ENCODE results near the gene LYST.
"Not testable (repeated sequence)": the region's sequence is repeated elsewhere in the genome, so short reads cannot be mapped to it uniquely, and the experiment has no call there.

DNA sequence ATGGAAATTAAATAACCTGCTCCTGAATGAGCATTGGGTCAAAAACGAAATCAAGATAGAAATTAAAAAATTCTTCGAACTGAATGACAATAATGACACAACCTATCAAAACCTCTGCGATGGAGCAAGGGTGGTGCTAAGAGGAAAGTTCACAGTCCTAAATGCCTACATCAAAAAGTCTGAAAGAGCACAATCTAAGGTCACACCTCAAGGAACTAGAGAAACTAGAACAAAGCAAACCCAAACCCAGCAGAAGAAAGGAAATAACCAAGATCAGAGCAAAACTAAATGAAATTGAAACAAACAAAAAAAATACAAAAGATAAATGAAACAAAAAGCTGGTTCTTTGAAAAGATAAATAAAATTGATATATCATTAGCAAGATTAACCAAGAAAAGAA is 18.5 kb downstream of the LYST start:
- not testable (repeated sequence) for TF ChIP-seq POLR2A, CTCF, EP300 (IDR thresholded peaks at IDR 0.05)

Data from tibial nerve (tissue), 4 donors.